ENCODE measurements around the gene CASP1. TPM values are rescaled to one million over a fixed set of nuclear protein-coding genes. Genes with fewer than 3 reads are reported as not detected.

Gene CASP1
- total RNA-seq, 4 donors from 2014 or later, result 5.8 to 33.8 (median 16.9) TPM

- intact Hi-C loops (cut with DNase I; ENCODE audit: low total_unique reads), result no loop called here
- TF ChIP-seq POLR2A (IDR thresholded peaks at IDR 0.05), result no peak
- no peak for TF ChIP-seq CTCF (IDR thresholded peaks at IDR 0.05)
- Histone ChIP-seq H3K9me3 (no peaks in the 10 kb centered on the region), H3K27me3 (no peaks in the 10 kb centered on the region), H3K4me3 (no peak overlapping the region), H3K4me1 (no peaks in the 10 kb centered on the region), H3K27ac (no peak overlapping the region), H3K36me3 (no peaks in the 10 kb centered on the region)
- DNase-seq, result no peak
Measured at GRCh38 chr11:105004021-105004420, 30.9 kb downstream of the CASP1 start.

DNA sequence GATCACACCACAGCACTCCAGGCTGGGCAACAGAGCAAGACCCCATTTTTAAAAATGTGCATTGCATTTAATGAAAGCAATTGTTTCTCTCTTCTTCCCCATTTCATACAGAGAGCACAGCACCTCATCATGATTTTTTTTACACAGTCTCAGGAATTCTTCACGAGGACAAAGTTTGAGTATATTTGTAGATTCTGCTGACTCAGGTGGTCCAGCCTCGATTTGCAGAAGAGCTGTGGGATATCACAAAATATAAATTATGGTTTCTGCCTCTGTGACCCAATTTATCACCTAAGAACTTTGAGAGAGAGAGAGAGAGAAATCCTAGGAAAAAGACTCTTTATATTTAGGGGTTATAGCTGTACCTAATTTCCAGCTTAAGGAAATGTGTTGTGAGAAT is 31.8 kb downstream of the CASP1 start:
- H3K27me3 ChIP-seq, result no peaks in the 10 kb centered on the region
- H3K36me3 ChIP-seq, result no peaks in the 10 kb centered on the region
- DNase-seq, result no peak
- H3K9me3 ChIP-seq, result no peaks in the 10 kb centered on the region
- intact Hi-C loops (cut with DNase I; ENCODE audit: low total_unique reads), result no loop called here
- no peak overlapping the region for H3K27ac ChIP-seq
- no peaks in the 10 kb centered on the region for H3K4me1 ChIP-seq
- TF ChIP-seq POLR2A (IDR thresholded peaks at IDR 0.05) (no peak), CTCF (IDR thresholded peaks at IDR 0.05) (no peak)
- H3K4me3 ChIP-seq, result no peak overlapping the region

GRCh38 chr11:105000797-105001196 is 34.1 kb downstream of the CASP1 start:
- TF ChIP-seq CTCF (IDR thresholded peaks at IDR 0.05), result no peak
- no peak for TF ChIP-seq POLR2A (IDR thresholded peaks at IDR 0.05)
- Histone ChIP-seq H3K4me3 (no peak overlapping the region), H3K36me3 (no peaks in the 10 kb centered on the region), H3K27me3 (no peaks in the 10 kb centered on the region), H3K4me1 (no peaks in the 10 kb centered on the region), H3K9me3 (no peaks in the 10 kb centered on the region), H3K27ac (no peak overlapping the region)
- DNase-seq, result no peak
- intact Hi-C loops (cut with DNase I; ENCODE audit: low total_unique reads), result no loop called here

DNA sequence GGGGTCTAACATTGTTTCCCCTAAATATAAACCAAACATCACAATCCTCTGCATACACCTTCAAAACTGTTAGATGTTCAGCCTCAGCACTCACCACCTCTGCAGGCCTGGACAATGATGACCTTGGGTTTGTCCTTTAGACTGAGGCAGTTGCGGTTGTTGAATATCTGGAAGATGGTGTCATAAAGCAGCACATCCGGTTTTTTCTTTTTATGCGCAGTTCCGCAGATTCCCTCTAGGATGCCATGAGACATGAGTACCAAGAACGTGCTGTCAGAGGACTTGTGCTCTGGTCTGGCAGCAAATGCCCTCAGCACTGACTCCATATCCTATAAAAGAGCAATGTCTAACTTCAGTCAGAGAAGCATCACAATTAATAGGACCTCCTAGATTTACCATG is 34.8 kb downstream of the CASP1 start:
- DNase-seq, result no peak
- no peak overlapping the region for H3K4me3 ChIP-seq
- H3K27me3 ChIP-seq, result no peaks in the 10 kb centered on the region
- H3K4me1 ChIP-seq, result no peaks in the 10 kb centered on the region
- no peak overlapping the region for H3K27ac ChIP-seq
- H3K9me3 ChIP-seq, result no peaks in the 10 kb centered on the region
- intact Hi-C loops (cut with DNase I; ENCODE audit: low total_unique reads), result no loop called here
- H3K36me3 ChIP-seq, result no peaks in the 10 kb centered on the region
- TF ChIP-seq CTCF (IDR thresholded peaks at IDR 0.05) (no peak), POLR2A (IDR thresholded peaks at IDR 0.05) (no peak)

DNA sequence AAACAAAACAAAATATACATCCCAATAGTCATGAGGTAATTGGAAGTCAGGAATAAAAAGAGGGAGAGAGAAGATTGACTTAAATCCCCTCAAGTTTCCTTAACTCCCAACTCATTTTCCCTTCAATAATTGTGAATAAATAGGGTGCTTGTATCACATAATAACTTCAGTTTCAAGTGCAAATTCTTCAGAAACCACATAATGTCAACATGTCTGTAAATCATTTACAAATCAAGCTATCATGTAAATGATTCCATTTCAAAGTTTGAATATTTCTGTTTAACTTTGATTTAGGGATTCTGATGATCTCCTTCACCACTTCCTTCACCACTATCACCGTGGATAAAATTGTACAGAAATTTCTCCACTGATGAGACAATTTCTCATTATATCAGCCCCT is 35.2 kb downstream of the CASP1 start:
- H3K9me3 ChIP-seq, result no peaks in the 10 kb centered on the region
- H3K36me3 ChIP-seq, result no peaks in the 10 kb centered on the region
- H3K4me3 ChIP-seq, result no peak overlapping the region
- no peak overlapping the region for H3K27ac ChIP-seq
- intact Hi-C loops (cut with DNase I; ENCODE audit: low total_unique reads), result no loop called here
- no peak for TF ChIP-seq CTCF (IDR thresholded peaks at IDR 0.05)
- no peak for TF ChIP-seq POLR2A (IDR thresholded peaks at IDR 0.05)
- DNase-seq, result no peak
- H3K4me1 ChIP-seq, result no peaks in the 10 kb centered on the region
- H3K27me3 ChIP-seq, result no peaks in the 10 kb centered on the region
